ENCODE results near the gene CDR2L. TPM values are rescaled to one million over a fixed set of nuclear protein-coding genes. Genes with fewer than 3 reads are reported as not detected.
A peak's percentile ranks its signal among the peaks of the same experiment; 100 is the strongest.

Gene CDR2L
- total RNA-seq, 1 donor from 2014 or later: 22.8 TPM

DNA sequence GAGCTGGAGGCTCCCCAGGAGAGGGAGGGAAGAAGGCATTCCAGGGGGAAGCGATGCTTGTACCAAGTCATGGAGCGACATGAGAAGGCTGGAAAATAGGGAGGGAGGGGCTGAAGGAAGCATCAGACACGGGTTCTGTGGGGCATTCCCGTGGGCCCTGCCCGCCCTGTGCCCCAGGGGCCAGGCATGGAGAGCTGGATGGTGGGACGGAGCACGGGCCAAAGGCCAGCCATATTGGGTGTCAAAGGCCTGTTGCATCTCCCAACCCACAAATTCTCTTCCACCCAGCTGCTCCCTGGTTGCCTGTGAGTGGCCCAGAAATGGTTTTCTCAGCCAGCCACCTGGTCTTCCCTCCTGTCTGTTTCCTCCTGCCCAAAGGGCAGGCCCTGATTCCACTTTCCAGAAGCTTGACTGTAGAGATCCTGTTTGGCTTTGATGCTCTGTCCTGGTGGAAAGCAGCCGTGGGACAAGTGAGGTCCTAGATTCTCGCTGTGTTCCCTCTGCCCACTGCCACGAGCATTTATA, 3.2 kb downstream of the CDR2L start:
- no peak for DNase-seq (ENCODE audit: low spot score in 2 of 2, unreplicated experiment in 2 of 2)
- Mint-ChIP-seq H3K9me3 (no peaks in the 10 kb centered on the region), H3K27me3 (ENCODE audit: low read depth) (no peaks in the 10 kb centered on the region), H3K4me1 (peaks cover 42% of the 10 kb centered on the region), H3K4me3 (no peak overlapping the region), H3K27ac (peak overlapping the region; percentile 97), H3K36me3 (peaks cover 2% of the 10 kb centered on the region)
- TF ChIP-seq CTCF (IDR thresholded peaks at IDR 0.05; ENCODE audit: unreplicated experiment): no peak

DNA sequence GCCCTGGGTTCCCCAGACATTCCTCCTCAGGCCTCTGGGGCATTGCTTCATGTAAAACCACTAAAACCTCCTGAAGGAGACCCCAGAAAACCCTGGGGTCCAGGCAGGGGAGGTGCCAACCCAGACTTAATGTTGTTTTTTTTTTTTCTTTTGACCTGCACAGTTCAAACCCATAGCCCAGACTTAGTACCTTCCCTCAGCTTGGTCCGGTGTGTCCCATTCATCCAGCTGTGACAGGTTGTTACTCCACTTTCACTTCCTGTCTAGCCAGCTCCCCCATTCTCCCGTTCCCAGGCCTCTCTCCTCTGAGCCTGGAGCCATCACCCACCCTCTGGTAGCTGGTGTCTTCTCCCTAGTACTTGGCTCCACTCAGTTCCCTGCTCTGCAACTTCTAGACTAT, 4.8 kb downstream of the CDR2L start:
- H3K27ac Mint-ChIP-seq: peak overlapping the region; percentile 97
- no peak for TF ChIP-seq CTCF (IDR thresholded peaks at IDR 0.05; ENCODE audit: unreplicated experiment)
- H3K27me3 Mint-ChIP-seq (ENCODE audit: low read depth): no peaks in the 10 kb centered on the region
- peaks cover 39% of the 10 kb centered on the region for H3K4me1 Mint-ChIP-seq
- H3K36me3 Mint-ChIP-seq: peaks cover 4% of the 10 kb centered on the region
- H3K9me3 Mint-ChIP-seq: no peaks in the 10 kb centered on the region
- DNase-seq (ENCODE audit: low spot score in 2 of 2, unreplicated experiment in 2 of 2): no peak
- H3K4me3 Mint-ChIP-seq: peak overlapping the region; percentile 1

- TF ChIP-seq CTCF (IDR thresholded peaks at IDR 0.05; ENCODE audit: unreplicated experiment): no peak
- Mint-ChIP-seq H3K27me3 (ENCODE audit: low read depth) (no peaks in the 10 kb centered on the region), H3K4me1 (peaks cover 36% of the 10 kb centered on the region), H3K27ac (peak overlapping the region; percentile 97), H3K36me3 (peaks cover 4% of the 10 kb centered on the region), H3K4me3 (no peak overlapping the region), H3K9me3 (no peaks in the 10 kb centered on the region)
- DNase-seq (ENCODE audit: low spot score in 2 of 2, unreplicated experiment in 2 of 2): no peak
These were observed 7.0 kb downstream of the CDR2L start for GRCh38 chr17:74994440-74994839.

DNA sequence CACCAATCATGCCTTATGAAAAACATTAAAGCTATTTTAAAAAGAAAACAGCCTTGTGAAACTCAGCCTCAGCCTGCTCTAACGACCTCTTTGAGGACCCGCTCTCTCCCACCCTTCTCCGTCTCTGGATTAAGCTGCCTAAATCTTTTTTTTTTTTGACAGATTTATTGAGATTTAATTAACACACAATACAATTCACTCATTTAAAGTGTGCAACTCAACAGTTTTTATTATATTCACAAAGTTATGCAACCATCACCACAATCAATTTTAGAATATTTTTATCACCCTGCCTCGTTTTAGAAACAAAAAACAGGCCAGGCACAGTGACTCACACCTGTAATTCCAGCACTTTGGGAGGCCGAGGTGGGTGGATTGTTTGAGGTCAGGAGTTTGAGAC, 8.4 kb downstream of the CDR2L start:
- H3K27me3 Mint-ChIP-seq (ENCODE audit: low read depth): no peaks in the 10 kb centered on the region
- no peak overlapping the region for H3K4me3 Mint-ChIP-seq
- H3K36me3 Mint-ChIP-seq: peaks cover 4% of the 10 kb centered on the region
- no peaks in the 10 kb centered on the region for H3K9me3 Mint-ChIP-seq
- H3K27ac Mint-ChIP-seq: peak overlapping the region; percentile 78
- no peak for DNase-seq (ENCODE audit: low spot score in 2 of 2, unreplicated experiment in 2 of 2)
- H3K4me1 Mint-ChIP-seq: peaks cover 30% of the 10 kb centered on the region
- no peak for TF ChIP-seq CTCF (IDR thresholded peaks at IDR 0.05; ENCODE audit: unreplicated experiment)

DNA sequence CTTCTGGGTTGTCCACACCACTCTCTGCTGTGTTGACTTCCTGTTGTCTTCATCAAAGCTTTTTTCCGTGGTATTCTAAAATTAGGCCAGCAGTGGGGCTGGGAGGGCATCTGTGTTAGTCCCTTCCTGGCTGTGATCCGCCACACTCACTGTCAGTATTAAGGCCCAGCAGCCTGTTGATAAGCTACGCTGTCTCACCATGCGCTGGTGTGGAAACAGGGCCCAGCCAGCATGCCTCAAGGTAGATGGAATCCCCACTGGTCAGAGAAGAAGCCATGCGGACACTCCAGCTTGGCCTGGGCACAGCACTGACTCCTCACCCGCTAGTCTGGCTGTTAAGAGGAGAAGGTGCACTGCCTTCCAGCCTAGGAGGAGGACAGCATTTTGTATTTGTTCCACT, 11.4 kb downstream of the CDR2L start:
- DNase-seq (ENCODE audit: low spot score in 2 of 2, unreplicated experiment in 2 of 2): no peak
- TF ChIP-seq CTCF (IDR thresholded peaks at IDR 0.05; ENCODE audit: unreplicated experiment): no peak
- Mint-ChIP-seq H3K4me1 (peaks cover 9% of the 10 kb centered on the region), H3K4me3 (no peak overlapping the region), H3K27me3 (ENCODE audit: low read depth) (no peaks in the 10 kb centered on the region), H3K27ac (no peak overlapping the region), H3K9me3 (no peaks in the 10 kb centered on the region), H3K36me3 (peaks cover 8% of the 10 kb centered on the region)

DNA sequence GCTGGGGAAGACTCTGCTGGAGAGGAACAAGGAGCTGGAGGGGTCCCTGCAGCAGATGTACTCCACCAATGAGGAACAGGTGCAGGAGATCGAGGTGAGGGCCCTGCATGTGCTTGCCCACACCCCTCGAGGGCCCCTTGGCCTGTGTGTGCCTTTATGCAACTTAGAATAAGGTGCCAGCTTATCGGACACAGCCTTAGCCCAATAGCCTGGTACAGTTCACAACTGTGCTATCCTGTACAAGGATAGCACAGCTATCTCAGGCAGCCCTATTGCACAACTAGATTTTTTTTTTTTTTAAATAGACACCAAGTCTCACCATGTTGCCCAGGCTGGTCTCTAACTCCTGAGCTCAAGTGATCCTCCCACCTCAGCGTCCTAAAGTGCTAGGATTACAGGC, 12.1 kb downstream of the CDR2L start:
- peaks cover 1% of the 10 kb centered on the region for H3K4me1 Mint-ChIP-seq
- peaks cover 7% of the 10 kb centered on the region for H3K36me3 Mint-ChIP-seq
- H3K27ac Mint-ChIP-seq: no peak overlapping the region
- no peaks in the 10 kb centered on the region for H3K9me3 Mint-ChIP-seq
- no peak overlapping the region for H3K4me3 Mint-ChIP-seq
- TF ChIP-seq CTCF (IDR thresholded peaks at IDR 0.05; ENCODE audit: unreplicated experiment): no peak
- no peaks in the 10 kb centered on the region for H3K27me3 Mint-ChIP-seq (ENCODE audit: low read depth)
- DNase-seq (ENCODE audit: low spot score in 2 of 2, unreplicated experiment in 2 of 2): no peak
